HG03571 (cell line): Measurements from ENCODE around the gene HPRT1.
A peak's percentile ranks its signal among the peaks of the same experiment; 100 is the strongest.
"Not testable (repeated sequence)": the region's sequence is repeated elsewhere in the genome, so short reads cannot be mapped to it uniquely, and the experiment has no call there.

Source experiments
- ATAC-seq: cut with Tn5 transposase; IDR thresholded peaks from one replicate; pipeline ENCODE4 v1.9.1; 2021; ENCODE audit not compliant: unreplicated experiment

HPRT1 gene, protein sequence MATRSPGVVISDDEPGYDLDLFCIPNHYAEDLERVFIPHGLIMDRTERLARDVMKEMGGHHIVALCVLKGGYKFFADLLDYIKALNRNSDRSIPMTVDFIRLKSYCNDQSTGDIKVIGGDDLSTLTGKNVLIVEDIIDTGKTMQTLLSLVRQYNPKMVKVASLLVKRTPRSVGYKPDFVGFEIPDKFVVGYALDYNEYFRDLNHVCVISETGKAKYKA

GRCh38 chrX:134460005-134460861, at the start of gene HPRT1:
TSS of gene HPRT1 (plus strand) at chrX:134460165. CDS start at chrX:134460312, 147 bp downstream.
- peak; percentile 92 for ATAC-seq

DNA sequence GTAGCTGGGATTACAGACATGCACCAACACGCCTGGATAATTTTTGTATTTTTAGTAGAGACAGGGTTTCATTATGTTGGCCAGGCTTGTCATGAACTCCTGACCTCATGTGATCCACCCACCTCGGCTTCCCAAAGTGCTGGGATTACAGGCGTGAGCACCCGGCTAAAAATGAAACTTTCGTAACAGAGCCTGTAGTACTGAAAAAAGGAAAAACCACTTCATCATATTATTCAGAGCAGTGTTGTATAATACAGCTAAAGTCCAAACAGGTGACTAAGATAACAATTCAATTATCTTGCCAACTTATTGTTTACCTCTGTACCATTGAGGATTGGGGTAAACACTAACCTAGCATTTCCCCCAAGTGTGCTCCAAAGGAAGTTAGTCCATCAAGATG, 43.9 kb upstream of the HPRT1 start:
- no peak for ATAC-seq

- ATAC-seq: no peak
Measured at GRCh38 chrX:134418317-134419113, 41.5 kb upstream of the HPRT1 start.

DNA sequence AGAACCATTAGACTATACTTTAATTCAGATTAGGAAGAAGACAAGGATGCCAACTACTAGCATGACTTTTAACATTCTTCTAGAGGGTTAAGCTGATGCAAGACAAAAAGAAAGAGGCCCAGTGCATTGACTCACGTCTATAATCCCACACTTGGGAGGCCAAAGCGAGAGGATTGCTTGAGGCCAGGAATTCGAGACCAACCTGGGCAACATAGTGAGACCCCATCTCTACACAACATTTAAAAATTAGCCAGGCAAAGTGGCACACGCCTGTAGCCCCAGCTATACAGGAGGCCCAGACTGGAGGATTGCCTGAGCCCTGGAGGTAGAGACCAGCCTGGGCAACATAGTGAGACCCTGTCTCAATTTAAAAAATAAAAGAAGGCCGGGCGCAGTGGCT, 40.2 kb upstream of the HPRT1 start:
- no peak for ATAC-seq

DNA sequence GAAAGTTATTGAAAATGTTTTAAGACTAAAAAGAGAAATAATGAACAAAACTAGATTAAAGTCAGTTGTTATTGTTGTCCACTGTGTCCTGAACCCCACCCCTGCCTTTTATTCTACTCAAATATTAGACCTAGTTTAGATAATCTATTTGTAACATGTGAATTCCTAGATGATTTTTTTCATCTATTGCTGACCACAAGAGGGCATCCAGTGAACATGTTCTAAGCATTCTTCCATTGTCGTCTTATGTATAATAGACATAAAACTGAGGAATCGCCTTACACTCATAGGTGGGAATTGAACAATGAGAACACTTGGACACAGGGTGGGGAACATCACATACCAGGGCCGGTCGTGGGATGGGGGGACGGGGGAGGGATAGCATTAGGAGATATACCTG, 36.4 kb upstream of the HPRT1 start:
- ATAC-seq: no peak

DNA sequence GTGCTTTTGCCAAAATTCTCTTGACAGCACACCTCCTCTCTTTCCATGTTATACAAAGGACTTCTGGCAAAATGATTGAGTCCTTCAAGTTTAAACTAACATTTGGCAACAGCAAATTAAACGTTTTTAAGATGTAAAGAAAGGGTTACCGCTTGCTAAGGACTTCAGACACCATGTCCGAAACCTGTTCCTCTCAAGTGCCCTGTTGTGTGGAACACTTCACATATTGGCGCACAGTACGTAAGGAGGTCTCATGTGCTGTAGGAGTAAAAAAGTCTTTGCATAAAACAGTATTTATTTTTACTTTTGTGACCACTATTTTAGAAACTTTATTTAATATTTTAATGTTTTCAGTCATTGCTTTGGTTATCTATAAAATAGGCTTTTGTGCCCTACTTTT, 33.7 kb upstream of the HPRT1 start:
- ATAC-seq: no peak

GRCh38 chrX:134431894-134432293, 28.1 kb upstream of the HPRT1 start:
- ATAC-seq: no peak

DNA sequence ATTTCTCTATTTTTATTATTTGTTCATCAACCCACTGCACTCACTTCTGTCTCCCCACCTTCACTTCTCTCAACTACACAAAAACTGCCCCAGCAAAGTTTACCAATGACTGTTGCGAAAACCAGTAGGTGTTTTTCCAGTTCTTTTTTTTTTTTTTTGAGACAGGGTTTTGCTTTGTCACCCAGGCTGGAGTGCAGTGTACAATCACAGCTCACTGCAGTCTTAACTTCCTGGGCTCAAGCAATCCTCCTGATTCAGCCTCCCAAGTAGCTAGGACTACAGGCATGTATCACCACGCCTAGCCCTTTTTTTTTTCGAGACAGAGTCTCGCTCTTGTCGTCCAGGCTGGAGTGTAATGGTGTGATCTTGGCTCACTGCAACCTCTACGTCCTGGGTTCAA, 24.1 kb upstream of the HPRT1 start:
- no peak for ATAC-seq

DNA sequence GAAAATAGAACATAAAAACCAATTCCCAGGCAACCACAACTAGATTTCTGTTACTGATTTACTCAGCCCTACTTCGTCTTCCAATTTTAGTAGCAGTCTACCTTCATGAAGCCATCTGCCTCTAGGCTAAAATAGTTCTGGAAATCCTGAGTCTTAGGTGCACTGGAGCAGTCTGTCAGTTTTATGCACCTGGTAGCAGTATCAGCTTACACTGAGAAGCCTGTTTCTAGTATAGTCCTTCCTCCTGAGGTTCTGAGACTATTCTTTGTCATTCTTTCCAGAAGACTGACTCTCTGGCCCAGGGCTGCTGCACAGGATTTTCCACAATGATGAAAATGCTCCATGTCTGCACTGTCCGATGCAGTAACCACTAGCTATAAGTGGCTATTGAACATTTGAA, 16.9 kb upstream of the HPRT1 start:
- ATAC-seq: no peak

DNA sequence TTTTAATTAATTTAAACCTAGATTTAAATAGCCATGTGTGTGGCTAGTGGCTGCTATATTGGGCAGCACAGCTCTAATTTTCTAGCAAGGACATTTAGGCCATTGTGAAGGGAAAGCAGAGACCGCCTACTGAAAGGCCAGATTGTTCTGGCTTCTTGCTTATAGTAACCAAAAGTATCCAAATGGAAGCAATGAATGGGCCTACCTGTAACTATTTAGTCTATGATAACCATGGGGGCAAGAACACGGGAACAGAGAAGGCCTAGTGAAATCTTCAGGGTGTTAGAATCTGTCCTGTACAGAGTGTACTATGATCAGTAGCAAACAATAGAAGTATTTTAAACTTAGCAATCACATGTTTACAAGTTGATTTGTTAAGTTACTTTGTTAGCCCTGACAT, 16.5 kb upstream of the HPRT1 start:
- ATAC-seq: no peak

DNA sequence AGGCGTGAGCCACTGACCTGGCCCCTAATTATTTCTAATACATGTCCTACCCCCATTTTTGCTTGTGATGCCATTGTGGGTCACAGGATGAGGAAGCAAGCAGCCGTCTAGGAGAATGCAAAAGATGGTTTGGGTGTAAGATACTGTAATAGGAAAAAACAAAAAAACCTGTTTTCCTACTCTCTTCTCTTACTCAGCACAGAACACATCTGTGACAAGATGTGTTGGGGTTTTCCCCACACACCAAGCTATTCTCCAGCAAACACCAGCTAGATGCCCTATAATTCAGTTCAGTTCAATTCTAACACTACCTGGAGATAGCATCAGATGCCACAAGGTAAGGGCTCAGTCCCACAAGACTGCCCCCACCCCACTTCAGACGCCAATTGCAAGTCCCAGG, 15.3 kb upstream of the HPRT1 start:
- ATAC-seq: no peak

GRCh38 chrX:134452596-134452995, 7.4 kb upstream of the HPRT1 start:
- no peak for ATAC-seq

DNA sequence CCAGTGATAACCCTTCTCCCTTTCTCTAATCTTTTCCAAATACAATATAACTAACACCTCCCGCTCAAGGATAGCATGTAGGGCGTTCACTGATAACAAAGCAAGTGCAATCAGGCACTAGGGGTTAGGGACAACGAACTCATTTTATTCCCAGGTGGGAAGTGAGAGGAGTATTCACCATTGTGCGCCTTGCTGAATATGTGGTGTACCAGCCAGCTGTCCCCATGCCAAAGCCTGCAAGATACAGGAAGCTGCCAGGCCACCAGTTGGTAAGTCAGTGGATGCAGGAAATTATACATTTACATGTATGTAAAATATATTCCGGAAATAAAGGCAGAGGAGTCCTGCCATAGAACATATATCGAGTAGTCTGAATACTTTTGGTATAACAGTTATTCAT, 6.3 kb upstream of the HPRT1 start:
- no peak for ATAC-seq

GRCh38 chrX:134454506-134454905, 5.5 kb upstream of the HPRT1 start:
- no peak for ATAC-seq

- no peak for ATAC-seq
Measured at GRCh38 chrX:134457708-134458107, 2.3 kb upstream of the HPRT1 start.

DNA sequence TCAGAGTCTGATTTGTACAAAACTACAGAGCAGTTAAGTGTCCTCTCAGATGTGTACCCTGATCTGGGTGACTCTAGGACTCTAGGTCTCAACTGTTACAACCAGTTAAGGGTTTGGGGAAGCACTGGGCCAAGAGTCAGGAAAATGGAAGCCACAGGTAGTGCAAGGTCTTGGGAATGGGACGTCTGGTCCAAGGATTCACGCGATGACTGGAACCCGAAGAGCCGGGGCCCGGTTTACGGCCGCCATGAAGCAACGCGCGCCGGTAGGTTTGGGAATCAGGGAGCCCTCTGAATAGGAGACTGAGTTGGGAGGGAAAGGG, 321 bp upstream of the HPRT1 start:
- ATAC-seq: peak; percentile 16

DNA sequence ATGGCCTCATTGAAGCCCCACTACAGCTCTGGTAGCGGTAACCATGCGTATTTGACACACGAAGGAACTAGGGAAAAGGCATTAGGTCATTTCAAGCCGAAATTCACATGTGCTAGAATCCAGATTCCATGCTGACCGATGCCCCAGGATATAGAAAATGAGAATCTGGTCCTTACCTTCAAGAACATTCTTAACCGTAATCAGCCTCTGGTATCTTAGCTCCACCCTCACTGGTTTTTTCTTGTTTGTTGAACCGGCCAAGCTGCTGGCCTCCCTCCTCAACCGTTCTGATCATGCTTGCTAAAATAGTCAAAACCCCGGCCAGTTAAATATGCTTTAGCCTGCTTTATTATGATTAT, 876 bp downstream of the HPRT1 start:
- no peak for ATAC-seq

GRCh38 chrX:134461437-134461836, 1.5 kb downstream of the HPRT1 start:
- ATAC-seq: no peak

- ATAC-seq: no peak
Measured at GRCh38 chrX:134462927-134463326, 3.0 kb downstream of the HPRT1 start.

DNA sequence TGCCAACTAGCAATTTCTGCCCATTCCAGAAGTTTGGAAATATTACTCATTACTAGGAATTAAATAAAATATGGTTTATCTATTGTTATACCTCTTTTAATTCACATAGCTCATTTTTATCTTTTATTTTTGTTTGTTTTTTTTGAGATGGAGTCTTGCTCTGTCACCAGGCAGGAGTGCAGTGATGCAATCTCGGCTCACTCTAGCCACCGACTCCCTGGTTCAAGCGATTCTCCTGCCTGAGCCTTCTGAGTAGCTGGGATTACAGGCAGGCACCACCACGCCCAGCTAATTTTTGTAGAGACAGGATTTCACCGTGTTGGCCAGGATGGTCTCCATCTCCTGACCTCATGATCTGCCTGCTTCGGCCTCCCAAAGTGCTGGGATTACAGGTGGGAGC, 4.5 kb downstream of the HPRT1 start:
- not testable (repeated sequence) for ATAC-seq

GRCh38 chrX:134469486-134469885, 9.5 kb downstream of the HPRT1 start:
- ATAC-seq: no peak

DNA sequence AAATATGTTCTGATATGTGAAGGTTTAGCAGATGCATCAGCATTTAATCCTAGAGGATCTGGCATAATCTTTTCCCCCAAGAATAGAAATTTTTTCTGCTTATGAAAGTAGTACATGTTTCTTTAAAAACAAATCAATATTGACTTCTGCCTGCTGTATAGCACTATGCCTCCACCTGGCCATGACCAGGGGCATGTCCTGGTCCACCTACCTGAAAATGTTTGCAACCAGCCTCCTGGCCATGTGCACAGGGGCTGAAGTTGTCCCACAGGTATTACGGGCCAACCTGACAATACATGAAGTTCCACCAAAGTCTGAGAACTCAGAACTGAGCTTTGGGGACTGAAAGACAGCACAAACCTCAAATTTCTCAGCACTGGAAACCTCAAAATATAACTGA, 10.0 kb downstream of the HPRT1 start:
- ATAC-seq: no peak
